OCI-LY3 (cell line): Measurements from ENCODE around the gene VCAM1.

Source experiments
- H2AFZ ChIP-seq: fragments of 200-600, 300-600 bp; shearing (Covaris generic); 2 replicates; pipeline ENCODE4 v1.6.0; 2014; ENCODE audit warnings: antibody characterized with exemption, low read depth, low read length
- H3K27ac ChIP-seq: fragments of 200-600, 300-600 bp; sonication (generic); 2 replicates; pipeline ENCODE4 v1.5.1; 2014; ENCODE audit warnings: mild to moderate bottlenecking, low read length, moderate library complexity, mixed read lengths
- H3K27me3 ChIP-seq: fragments of 200-600, 300-600 bp; sonication (generic); 2 replicates; pipeline ENCODE4 v1.6.1; 2014; ENCODE audit warnings: low read depth, low read length, mixed read lengths
- H3K36me3 ChIP-seq: fragments of 200-600, 300-600 bp; sonication (generic); replicated peaks from 2 replicates; pipeline ENCODE3; 2014; ENCODE audit warnings: low read depth, low read length, mixed read lengths
- H3K4me1 ChIP-seq: fragments of 300-600, 200-600 bp; sonication (generic); 2 replicates; pipeline ENCODE4 v1.6.1; 2014; ENCODE audit warnings: low read length, mixed read lengths
- H3K4me2 ChIP-seq: fragments of 200-600, 300-600 bp; sonication (generic); 2 replicates; pipeline ENCODE4 v1.6.1; 2014; ENCODE audit warnings: low read length, mixed read lengths
- H3K4me3 ChIP-seq: fragments of 300-600, 200-600 bp; sonication (generic); 2 replicates; pipeline ENCODE4 v1.5.1; 2014; ENCODE audit warnings: antibody characterized with exemption, mild to moderate bottlenecking, low read length, moderate library complexity
- H3K79me2 ChIP-seq: fragments of 300-600, 200-600 bp; shearing (Covaris generic); 2 replicates; pipeline ENCODE4 v1.6.1; 2014; ENCODE audit warnings: mild to moderate bottlenecking, low read length, mixed read lengths
- H3K9ac ChIP-seq: fragments of 300-600, 200-600 bp; shearing (Covaris generic); 2 replicates; pipeline ENCODE4 v1.6.0; 2014; ENCODE audit warnings: mild to moderate bottlenecking, low read length, moderate library complexity
- H3K9me3 ChIP-seq: fragments of 200-600, 300-600 bp; shearing (Covaris generic); 2 replicates; pipeline ENCODE4 v1.6.1; 2014; ENCODE audit warnings: low read length, mixed read lengths; ENCODE audit not compliant: insufficient read depth
- H4K20me1 ChIP-seq: fragments of 200-600, 300-600 bp; sonication (generic); 2 replicates; pipeline ENCODE4 v1.6.1; 2016; ENCODE audit warnings: low read length, mixed read lengths; ENCODE audit not compliant: insufficient read depth
- CTCF ChIP-seq: fragments of 200-600, 300-600 bp; sonication (generic); IDR thresholded peaks from 2 replicates; pipeline ENCODE4 v1.5.1; 2014; ENCODE audit warnings: antibody characterized with exemption, low read length, low read depth
- EZH2phosphoT487 ChIP-seq: fragments of 200-600 bp; shearing (Covaris generic); IDR thresholded peaks from 2 replicates; pipeline ENCODE4 v1.6.1; 2018; ENCODE audit warnings: antibody characterized with exemption, mixed run types, low read depth

VCAM1 gene

GRCh38 chr1:100736324-100736723, 16.8 kb downstream of the VCAM1 start:
- Histone ChIP-seq H3K27ac (no peak overlapping the region), H3K9ac (no peak overlapping the region), H3K9me3 (no peaks in the 10 kb centered on the region), H2AFZ (no peak overlapping the region; the same call in 1 of the 2 replicates), H3K4me3 (no peak overlapping the region), H4K20me1 (no peaks in the 10 kb centered on the region), H3K36me3 (no peaks in the 10 kb centered on the region), H3K27me3 (no peaks in the 10 kb centered on the region), H3K79me2 (no peaks in the 10 kb centered on the region), H3K4me2 (no peak overlapping the region), H3K4me1 (no peaks in the 10 kb centered on the region)
- TF ChIP-seq EZH2phosphoT487 (no peak), CTCF (no peak)

- H4K20me1 ChIP-seq: no peaks in the 10 kb centered on the region
- H3K27ac ChIP-seq: no peak overlapping the region
- no peak overlapping the region for H3K4me2 ChIP-seq
- TF ChIP-seq CTCF (no peak), EZH2phosphoT487 (no peak)
- H3K79me2 ChIP-seq: no peaks in the 10 kb centered on the region
- H3K4me1 ChIP-seq: no peaks in the 10 kb centered on the region
- no peaks in the 10 kb centered on the region for H3K36me3 ChIP-seq
- no peak overlapping the region for H3K9ac ChIP-seq
- no peak overlapping the region for H3K4me3 ChIP-seq
- no peak overlapping the region; the same call in 1 of the 2 replicates for H2AFZ ChIP-seq
- H3K9me3 ChIP-seq: no peaks in the 10 kb centered on the region
- no peaks in the 10 kb centered on the region for H3K27me3 ChIP-seq
Observed at GRCh38 chr1:100736746-100737145, 17.2 kb downstream of the VCAM1 start.

- Histone ChIP-seq H4K20me1 (no peaks in the 10 kb centered on the region), H3K79me2 (no peaks in the 10 kb centered on the region), H3K4me3 (no peak overlapping the region), H3K4me1 (peaks cover 5% of the 10 kb centered on the region; the same call in 1 of the 2 replicates), H2AFZ (no peak overlapping the region), H3K27ac (no peak overlapping the region), H3K9me3 (no peaks in the 10 kb centered on the region), H3K27me3 (no peaks in the 10 kb centered on the region), H3K36me3 (no peaks in the 10 kb centered on the region), H3K9ac (no peak overlapping the region), H3K4me2 (no peak overlapping the region)
- TF ChIP-seq CTCF (no peak), EZH2phosphoT487 (no peak)
Observed at GRCh38 chr1:100746542-100746932, 27.0 kb downstream of the VCAM1 start.

- TF ChIP-seq CTCF (no peak), EZH2phosphoT487 (no peak)
- Histone ChIP-seq H3K27me3 (no peaks in the 10 kb centered on the region), H3K9ac (no peak overlapping the region), H4K20me1 (no peaks in the 10 kb centered on the region), H3K9me3 (no peaks in the 10 kb centered on the region), H3K36me3 (no peaks in the 10 kb centered on the region), H3K4me1 (peaks cover 5% of the 10 kb centered on the region; the same call in 1 of the 2 replicates), H3K27ac (no peak overlapping the region), H3K4me3 (no peak overlapping the region), H3K4me2 (no peak overlapping the region), H2AFZ (no peak overlapping the region), H3K79me2 (no peaks in the 10 kb centered on the region)
Observed at GRCh38 chr1:100747771-100748170, 28.2 kb downstream of the VCAM1 start.
